Ishikawa (cell line): ENCODE results near the gene CPEB4.

Experiments
- EP300 ChIP-seq: IDR thresholded peaks from 2 replicates; pipeline ENCODE4 v1.6.1; 2012; ENCODE audit warnings: borderline replicate concordance
- TCF12 ChIP-seq: IDR thresholded peaks from 2 replicates; pipeline ENCODE4 v1.6.1; 2012; ENCODE audit warnings: low read depth
- YY1 ChIP-seq: IDR thresholded peaks from 2 replicates; pipeline ENCODE4 v1.6.1; 2012; ENCODE audit warnings: low read depth
- TF ChIP-seq, protein P1 (sequence below): IDR thresholded peaks from 2 replicates; pipeline ENCODE4 v1.6.1; 2012

DNA sequence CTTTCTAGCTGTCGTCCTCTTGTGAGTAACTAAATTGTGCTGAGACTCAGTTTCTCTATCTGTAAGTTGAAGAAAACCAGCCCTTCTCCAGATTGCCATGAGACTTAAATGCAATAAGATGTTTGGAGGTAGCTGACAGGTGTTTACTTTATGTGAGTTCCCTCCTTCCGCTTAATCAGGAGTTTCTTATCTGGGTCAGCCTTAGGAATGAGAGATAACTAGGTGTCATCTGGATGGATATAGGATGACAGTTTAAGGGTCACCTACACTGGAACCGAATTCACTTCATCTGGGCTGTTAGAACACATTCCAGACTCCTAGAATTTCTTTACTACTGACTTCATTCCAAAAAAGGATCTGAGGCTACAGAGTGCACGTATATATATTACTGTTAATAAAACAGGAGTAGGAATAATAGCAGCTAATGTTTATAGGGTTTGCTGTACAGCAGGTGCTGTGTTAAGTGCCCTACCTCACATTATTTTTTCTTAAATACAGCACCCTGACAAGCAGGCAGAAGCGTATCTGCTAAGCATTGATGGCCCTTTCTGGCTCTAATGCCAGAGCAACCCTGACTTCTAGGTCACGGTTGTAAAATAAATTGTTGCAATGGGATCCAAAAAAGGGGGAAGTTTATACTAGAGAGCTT lies 30.0 kb upstream of the CPEB4 start:
- TF ChIP-seq TCF12 (no peak), YY1 (no peak), EP300 (no peak)
- TF ChIP-seq, protein P1, sequence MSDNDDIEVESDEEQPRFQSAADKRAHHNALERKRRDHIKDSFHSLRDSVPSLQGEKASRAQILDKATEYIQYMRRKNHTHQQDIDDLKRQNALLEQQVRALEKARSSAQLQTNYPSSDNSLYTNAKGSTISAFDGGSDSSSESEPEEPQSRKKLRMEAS = no peak
